B cell (primary cell): Measurements from ENCODE around the gene MYOM1. TPM values are rescaled to one million over a fixed set of nuclear protein-coding genes. Genes with fewer than 3 reads are reported as not detected.
"Not testable (repeated sequence)": the region's sequence is repeated elsewhere in the genome, so short reads cannot be mapped to it uniquely, and the experiment has no call there.

Source experiments
- ATAC-seq: fragments of 200-7000 bp; cut with Tn5 transposase; one replicate; pipeline ENCODE4 v1.10.0; 2021; ENCODE audit warnings: low read depth, mild to moderate bottlenecking, moderate number of reproducible peaks, moderate library complexity
- CTCF ChIA-PET: fragments of 350-600 bp; sonication (Branson Sonifier 250); formaldehyde crosslinking; loops from one replicate; lab custom pipeline; 2021; ENCODE audit warnings: antibody characterized with exemption, inconsistent platforms; lab: Charles Lee
- POLR2A ChIA-PET: fragments of 350-600 bp; sonication (Branson Sonifier 250); formaldehyde crosslinking; loops from one replicate; lab custom pipeline; 2021; ENCODE audit warnings: antibody characterized with exemption; lab: Charles Lee
- DNase-seq: peaks from one replicate; pipeline ENCODE4 v3.0.0; 2013
- H2AFZ ChIP-seq: 2 replicates; pipeline ENCODE4 v1.6.1; 2012; ENCODE audit warnings: mild to moderate bottlenecking, low read depth, low read length; ENCODE audit not compliant: insufficient read depth, poor library complexity, severe bottlenecking
- H3K27ac ChIP-seq, 2 donors: 1 replicate in 1 of 2; 2 replicates in 1 of 2; pipeline ENCODE4 v1.5.1; 2012 to 2013; ENCODE audit warnings: low read length in 2 of 2, mild to moderate bottlenecking in 2 of 2, moderate library complexity in 1 of 2
- H3K27me3 ChIP-seq, 4 experiments: fragments of 200-600 bp in 1 of 4; sonication (generic) in 1 of 4; replicated peaks in 1 of 4; 1 replicate in 2 of 4; 2 replicates in 2 of 4; pipeline versions ENCODE4 v1.6.1 to v1.7.0; 2013 to 2016; ENCODE audit warnings: low read length in 3 of 4, mild to moderate bottlenecking in 2 of 4, mixed read lengths in 1 of 4, moderate library complexity in 1 of 4; ENCODE audit not compliant: insufficient read depth in 4 of 4, control insufficient read depth in 3 of 4; ENCODE audit errors: control extremely low read depth in 1 of 4
- H3K36me3 ChIP-seq, 2 experiments: replicated peaks in 1 of 2; 1 replicate in 1 of 2; 2 replicates in 1 of 2; pipeline versions ENCODE4 v1.6.1 to v1.7.1; 2013; ENCODE audit warnings: low read length in 1 of 2; ENCODE audit not compliant: insufficient read depth in 2 of 2, control insufficient read depth in 1 of 2; ENCODE audit errors: control extremely low read depth in 1 of 2, extremely low read depth in 1 of 2
- H3K4me1 ChIP-seq, 2 donors: fragments of 200-600 bp in 1 of 2; sonication (generic) in 1 of 2; 1 replicate in 1 of 2; 2 replicates in 1 of 2; pipeline versions ENCODE4 v1.5.1 to v1.6.1; 2013 to 2017; ENCODE audit warnings: low read length in 2 of 2; ENCODE audit not compliant: control insufficient read depth in 2 of 2, insufficient read depth in 2 of 2
- H3K4me2 ChIP-seq: replicated peaks from 2 replicates; pipeline ENCODE3; 2012; ENCODE audit warnings: mild to moderate bottlenecking, low read depth, low read length; ENCODE audit not compliant: poor library complexity, severe bottlenecking
- H3K4me3 ChIP-seq, 5 experiments: fragments of 200-600 bp in 1 of 5; sonication (generic) in 1 of 5; 1 replicate in 3 of 5; 2 replicates in 2 of 5; pipeline versions ENCODE4 v1.5.1 to v1.7.0; 2011 to 2016; ENCODE audit warnings: low read length in 4 of 5, mild to moderate bottlenecking in 4 of 5, low read depth in 2 of 5, control low read depth in 1 of 5, moderate library complexity in 1 of 5; ENCODE audit not compliant: insufficient read depth in 1 of 5; ENCODE audit errors: control extremely low read depth in 1 of 5, extremely low read depth in 1 of 5
- H3K79me2 ChIP-seq: fragments of 200-600 bp; sonication (generic); one replicate; pipeline ENCODE4 v1.6.0; 2016; ENCODE audit warnings: low read length; ENCODE audit not compliant: control insufficient read depth, insufficient read depth
- H3K9ac ChIP-seq: fragments of 200-600 bp; sonication (generic); 2 replicates; pipeline ENCODE4 v1.6.1; 2017; ENCODE audit warnings: mild to moderate bottlenecking, low read length, moderate library complexity
- H3K9me3 ChIP-seq, 3 donors: one replicate each; pipeline versions ENCODE4 v1.6.1 to v1.7.1; 2013; ENCODE audit warnings: low read length in 2 of 3; ENCODE audit not compliant: control insufficient read depth in 2 of 3, insufficient read depth in 1 of 3; ENCODE audit errors: control extremely low read depth in 1 of 3
- H4K20me1 ChIP-seq: 2 replicates; pipeline ENCODE4 v1.6.0; 2012; ENCODE audit warnings: mild to moderate bottlenecking, low read length; ENCODE audit not compliant: insufficient read depth, control insufficient read depth, poor library complexity, severe bottlenecking
- H3K27ac Mint-ChIP-seq: one replicate; pipeline ENCODE4 v1.8.0; 2021; ENCODE audit warnings: mixed read lengths
- H3K27me3 Mint-ChIP-seq: one replicate; pipeline ENCODE4 v1.8.0; 2021; ENCODE audit warnings: mixed read lengths
- H3K4me1 Mint-ChIP-seq: one replicate; pipeline ENCODE4 v1.8.0; 2021; ENCODE audit warnings: mixed read lengths
- H3K4me3 Mint-ChIP-seq: one replicate; pipeline ENCODE4 v1.8.0; 2021; ENCODE audit warnings: mixed read lengths
- H3K9me3 Mint-ChIP-seq: one replicate; pipeline ENCODE4 v1.8.0; 2022; ENCODE audit warnings: mixed read lengths; ENCODE audit not compliant: insufficient read depth
- EZH2 ChIP-seq: IDR thresholded peaks from 2 replicates; pipeline ENCODE4 v1.6.1; 2012; ENCODE audit warnings: borderline replicate concordance, low read depth, mild to moderate bottlenecking, moderate library complexity, low read length; ENCODE audit not compliant: insufficient read depth, poor library complexity, severe bottlenecking
- WGBS: methylation state at CpG from one replicate; pipeline ENCODE4 v1.1.5; 2013; ENCODE audit warnings: missing lambda C conversion rate; ENCODE audit not compliant: insufficient coverage; 5-methylcytosine and 5-hydroxymethylcytosine counted together
- intact Hi-C: fragments of 100-400 bp; cut with micrococcal nuclease; formaldehyde crosslinking; loops from one replicate; pipeline ENCODE4 v1.10.0; 2022
- polyA plus RNA-seq: library from polyadenylated mRNA; depleted of rRNA; stranded (reverse); fragments of >200 nt; gene quantifications from 2 replicates; pipeline ENCODE4 v1.2.3, GENCODE V29; 2012
- total RNA-seq, 2 donors: library from RNA; stranded (reverse); fragments of 120-200 nt in 1 of 2; gene quantifications; 1 replicate in 1 of 2; 2 replicates in 1 of 2; pipeline versions ENCODE4 v1.2.3 to v1.2.4, GENCODE V29; 2013 to 2022
- TF ChIP-seq, protein P1 (sequence below): fragments of 200-600 bp; IDR thresholded peaks from one replicate; pipeline ENCODE4 v1.8.0; 2022; ENCODE audit warnings: antibody characterized with exemption, mild to moderate bottlenecking

MYOM1 gene
- total and polyA plus RNA-seq, 2 donors (not counting 1 experiment from before 2014, with no cell fraction given): 1.5 to 12.8 TPM

DNA sequence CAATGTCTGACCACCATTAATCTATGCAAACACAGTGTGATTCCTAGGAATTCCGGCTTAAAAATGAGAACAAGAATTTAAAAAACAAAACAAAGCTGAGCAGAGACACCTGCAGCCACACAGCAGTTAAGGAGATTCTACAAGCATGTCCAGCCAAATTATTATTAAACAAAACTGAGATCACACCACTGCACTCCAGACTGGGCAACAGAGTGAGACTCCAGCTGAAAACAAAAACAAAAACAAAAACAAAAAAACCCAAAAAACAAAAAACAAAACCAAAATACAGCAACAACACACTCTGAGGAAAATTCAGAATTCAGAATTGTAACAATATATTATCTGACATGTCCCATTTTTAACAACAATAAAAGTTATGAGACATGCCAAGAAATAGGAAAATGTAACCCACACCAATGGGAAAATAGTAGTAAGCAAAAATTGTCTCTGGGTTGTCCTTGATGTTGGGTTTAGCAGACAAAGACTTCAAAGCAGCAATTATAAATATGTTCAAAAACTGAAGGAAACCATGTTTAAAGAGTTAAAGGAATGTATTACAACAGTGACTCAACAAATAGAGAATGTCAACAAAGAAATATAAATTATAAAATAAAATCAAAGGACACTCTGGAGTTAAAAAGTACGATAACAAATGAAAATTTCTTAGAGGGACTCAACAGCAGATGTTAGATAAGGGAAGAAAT is 19.7 kb downstream of the MYOM1 start:
- Histone ChIP-seq H2AFZ (no peak overlapping the region), H3K4me3 (no peak overlapping the region), H3K36me3 (no peaks in the 10 kb centered on the region), H3K27ac (no peak overlapping the region), H3K27me3 (no peaks in the 10 kb centered on the region), H3K4me2 (no peak overlapping the region), H3K9me3 (peaks cover 0 to 10% (median 3%) of the 10 kb centered on the region in 3 donors), H3K79me2 (no peaks in the 10 kb centered on the region), H4K20me1 (no peaks in the 10 kb centered on the region), H3K4me1 (no peaks in the 10 kb centered on the region), H3K9ac (no peak overlapping the region)
- 80% methylated on average over 1 of the region's 2 CpGs for WGBS
- no peak for ATAC-seq
- H3K27ac Mint-ChIP-seq: no peak overlapping the region
- TF ChIP-seq EZH2: no peak
- TF ChIP-seq, protein P1, sequence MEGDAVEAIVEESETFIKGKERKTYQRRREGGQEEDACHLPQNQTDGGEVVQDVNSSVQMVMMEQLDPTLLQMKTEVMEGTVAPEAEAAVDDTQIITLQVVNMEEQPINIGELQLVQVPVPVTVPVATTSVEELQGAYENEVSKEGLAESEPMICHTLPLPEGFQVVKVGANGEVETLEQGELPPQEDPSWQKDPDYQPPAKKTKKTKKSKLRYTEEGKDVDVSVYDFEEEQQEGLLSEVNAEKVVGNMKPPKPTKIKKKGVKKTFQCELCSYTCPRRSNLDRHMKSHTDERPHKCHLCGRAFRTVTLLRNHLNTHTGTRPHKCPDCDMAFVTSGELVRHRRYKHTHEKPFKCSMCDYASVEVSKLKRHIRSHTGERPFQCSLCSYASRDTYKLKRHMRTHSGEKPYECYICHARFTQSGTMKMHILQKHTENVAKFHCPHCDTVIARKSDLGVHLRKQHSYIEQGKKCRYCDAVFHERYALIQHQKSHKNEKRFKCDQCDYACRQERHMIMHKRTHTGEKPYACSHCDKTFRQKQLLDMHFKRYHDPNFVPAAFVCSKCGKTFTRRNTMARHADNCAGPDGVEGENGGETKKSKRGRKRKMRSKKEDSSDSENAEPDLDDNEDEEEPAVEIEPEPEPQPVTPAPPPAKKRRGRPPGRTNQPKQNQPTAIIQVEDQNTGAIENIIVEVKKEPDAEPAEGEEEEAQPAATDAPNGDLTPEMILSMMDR: no peak
- POLR2A ChIA-PET: no interaction called here
- no peak for DNase-seq
- H3K4me3 Mint-ChIP-seq: no peak overlapping the region
- intact Hi-C loops: no loop called here
- CTCF ChIA-PET: no interaction called here
- H3K4me1 Mint-ChIP-seq: no peaks in the 10 kb centered on the region
- H3K9me3 Mint-ChIP-seq: no peaks in the 10 kb centered on the region
- H3K27me3 Mint-ChIP-seq: peaks cover 4% of the 10 kb centered on the region

DNA sequence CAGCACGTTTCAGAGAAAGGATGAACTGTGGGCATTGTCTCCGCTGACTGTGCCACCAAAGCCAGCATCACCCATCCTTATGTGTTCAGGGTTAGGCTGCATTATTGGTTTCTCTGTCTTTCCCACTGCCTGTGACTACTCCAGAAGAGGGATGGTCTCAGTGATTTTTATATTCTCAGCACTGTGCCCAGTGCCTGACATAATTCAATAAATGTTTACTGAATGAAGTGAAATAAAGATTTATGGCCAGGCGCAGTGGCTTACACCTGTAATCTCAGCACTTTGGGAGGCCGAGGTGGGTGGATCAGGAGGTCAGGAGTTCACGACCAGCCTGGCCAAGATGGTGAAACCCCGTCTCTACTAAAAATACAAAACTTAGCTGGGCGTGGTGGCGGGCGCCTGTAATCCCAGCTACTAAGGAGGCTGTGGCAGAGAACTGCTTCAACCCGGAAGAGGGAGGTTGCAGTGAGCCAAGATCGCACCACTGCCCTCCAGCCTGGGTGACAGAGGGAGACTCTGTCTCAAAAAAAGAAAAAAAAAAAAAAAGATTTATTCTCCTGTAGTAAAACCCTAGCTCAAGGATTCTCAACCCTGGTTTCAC is 21.4 kb downstream of the MYOM1 start:
- H3K27ac ChIP-seq, H3K4me1 Mint-ChIP-seq, intact Hi-C loops, H3K79me2 ChIP-seq, H3K4me2 ChIP-seq, H3K9me3 Mint-ChIP-seq, H3K9ac ChIP-seq, H3K27me3 ChIP-seq, ATAC-seq, H3K9me3 ChIP-seq, H3K27me3 Mint-ChIP-seq, H3K36me3 ChIP-seq, DNase-seq, H3K27ac Mint-ChIP-seq, H3K4me3 Mint-ChIP-seq, H3K4me1 ChIP-seq, H3K4me3 ChIP-seq, H4K20me1 ChIP-seq, POLR2A ChIA-PET, H2AFZ ChIP-seq: not testable (repeated sequence)
- CTCF ChIA-PET: interaction anchor here (1.5 kb wide), 1 partner anchor 16 kb away, joined by 3 read pairs; no protein-coding TSS in a partner anchor
- 94% methylated on average over 5 of the region's 11 CpGs for WGBS
